ENCODE measurements around the gene PCBP3. TPM values are rescaled to one million over a fixed set of nuclear protein-coding genes. Genes with fewer than 3 reads are reported as not detected.

Gene PCBP3
- polyA plus RNA-seq, 1 donor (not counting 4 experiments of a cell fraction or from before 2014, with no cell fraction given), result 0.25 TPM

- no peak overlapping the region for H3K4me3 ChIP-seq (ENCODE audit: control insufficient read depth in 2 of 3, extremely low read depth in 1 of 3, insufficient read depth in 2 of 3, low read depth in 1 of 3, low read length in 3 of 3)
- no peaks in the 10 kb centered on the region for H4K20me1 ChIP-seq (ENCODE audit: control insufficient read depth, extremely low read depth, insufficient read depth, low read length)
- no peak overlapping the region for H3K4me2 ChIP-seq (ENCODE audit: control insufficient read depth, extremely low read depth, insufficient read depth, low read depth, low read length)
- H3K9ac ChIP-seq (ENCODE audit: control insufficient read depth, extremely low read depth, insufficient read depth, low read length), result no peak overlapping the region
- no peak for DNase-seq (ENCODE audit: low read depth, low spot score)
- no peak overlapping the region for H2AFZ ChIP-seq (ENCODE audit: control insufficient read depth, low read length)
- peaks cover 5% of the 10 kb centered on the region for H3K27me3 ChIP-seq (ENCODE audit: control insufficient read depth, extremely low read depth, insufficient read depth, low read length)
- FAIRE-seq, result no peak
- H3K27ac ChIP-seq (ENCODE audit: control insufficient read depth, insufficient read depth, low read length), result no peak overlapping the region
- H3K9me3 ChIP-seq (ENCODE audit: control insufficient read depth, low read depth, low read length), result no peaks in the 10 kb centered on the region
- peaks cover 32% of the 10 kb centered on the region for H3K4me1 ChIP-seq (ENCODE audit: control insufficient read depth, extremely low read depth, insufficient read depth, low read length)
- no peaks in the 10 kb centered on the region for H3K79me2 ChIP-seq (ENCODE audit: control insufficient read depth, insufficient read depth, low read length)
- TF ChIP-seq EZH2 (IDR thresholded peaks at IDR 0.05; ENCODE audit: low read length), result no peak
- TF ChIP-seq, protein P1, sequence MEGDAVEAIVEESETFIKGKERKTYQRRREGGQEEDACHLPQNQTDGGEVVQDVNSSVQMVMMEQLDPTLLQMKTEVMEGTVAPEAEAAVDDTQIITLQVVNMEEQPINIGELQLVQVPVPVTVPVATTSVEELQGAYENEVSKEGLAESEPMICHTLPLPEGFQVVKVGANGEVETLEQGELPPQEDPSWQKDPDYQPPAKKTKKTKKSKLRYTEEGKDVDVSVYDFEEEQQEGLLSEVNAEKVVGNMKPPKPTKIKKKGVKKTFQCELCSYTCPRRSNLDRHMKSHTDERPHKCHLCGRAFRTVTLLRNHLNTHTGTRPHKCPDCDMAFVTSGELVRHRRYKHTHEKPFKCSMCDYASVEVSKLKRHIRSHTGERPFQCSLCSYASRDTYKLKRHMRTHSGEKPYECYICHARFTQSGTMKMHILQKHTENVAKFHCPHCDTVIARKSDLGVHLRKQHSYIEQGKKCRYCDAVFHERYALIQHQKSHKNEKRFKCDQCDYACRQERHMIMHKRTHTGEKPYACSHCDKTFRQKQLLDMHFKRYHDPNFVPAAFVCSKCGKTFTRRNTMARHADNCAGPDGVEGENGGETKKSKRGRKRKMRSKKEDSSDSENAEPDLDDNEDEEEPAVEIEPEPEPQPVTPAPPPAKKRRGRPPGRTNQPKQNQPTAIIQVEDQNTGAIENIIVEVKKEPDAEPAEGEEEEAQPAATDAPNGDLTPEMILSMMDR (optimal IDR thresholded peaks at IDR 0.05 in 1 of 3, IDR thresholded peaks at IDR 0.05 in 1 of 3, conservative IDR thresholded peaks at IDR 0.05 in 1 of 3; ENCODE audit: extremely low read depth in 1 of 3, insufficient read depth in 2 of 3, low read length in 3 of 3), result no peak
- H3K9me1 ChIP-seq (ENCODE audit: control insufficient read depth, extremely low read depth, insufficient read depth, low read length), result no peaks in the 10 kb centered on the region
- dilution Hi-C loops (cut with MboI; ENCODE audit: extremely low pct_ligation_motif_present, low sequenced_read_pairs), result no loop called here
- no peaks in the 10 kb centered on the region for H3K36me3 ChIP-seq (ENCODE audit: control insufficient read depth in 2 of 2, extremely low read depth in 1 of 2, insufficient read depth in 2 of 2, low read length in 2 of 2)
These were observed 228.9 kb downstream of the PCBP3 start for GRCh38 chr21:45872471-45872870.

DNA sequence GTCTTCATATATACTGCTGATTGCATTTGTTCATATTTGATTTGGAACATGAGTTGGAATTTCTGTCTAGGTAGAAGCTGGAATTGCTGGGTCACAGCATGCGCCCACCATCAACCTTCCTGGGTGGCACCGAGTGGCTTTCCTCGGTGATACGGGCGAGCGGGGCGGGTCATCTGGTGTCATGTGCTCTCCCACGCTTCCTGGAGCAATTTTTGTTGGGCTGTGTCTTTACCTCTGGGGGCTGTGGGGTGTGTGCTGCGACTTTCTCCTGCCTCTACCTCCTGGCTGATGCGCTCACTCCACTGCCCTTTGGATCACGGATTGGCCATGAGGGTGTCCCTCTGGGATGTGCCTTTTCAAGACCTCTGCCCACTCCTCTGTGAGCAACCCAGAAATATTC lies 229.4 kb downstream of the PCBP3 start:
- H3K79me2 ChIP-seq (ENCODE audit: control insufficient read depth, insufficient read depth, low read length), result no peaks in the 10 kb centered on the region
- no peak for DNase-seq (ENCODE audit: low read depth, low spot score)
- no peak for FAIRE-seq
- H3K9me1 ChIP-seq (ENCODE audit: control insufficient read depth, extremely low read depth, insufficient read depth, low read length), result no peaks in the 10 kb centered on the region
- H4K20me1 ChIP-seq (ENCODE audit: control insufficient read depth, extremely low read depth, insufficient read depth, low read length), result no peaks in the 10 kb centered on the region
- no peak overlapping the region for H3K27ac ChIP-seq (ENCODE audit: control insufficient read depth, insufficient read depth, low read length)
- no peak overlapping the region for H2AFZ ChIP-seq (ENCODE audit: control insufficient read depth, low read length)
- no peak for TF ChIP-seq EZH2 (IDR thresholded peaks at IDR 0.05; ENCODE audit: low read length)
- TF ChIP-seq, protein P1 (optimal IDR thresholded peaks at IDR 0.05 in 1 of 3, IDR thresholded peaks at IDR 0.05 in 1 of 3, conservative IDR thresholded peaks at IDR 0.05 in 1 of 3; ENCODE audit: extremely low read depth in 1 of 3, insufficient read depth in 2 of 3, low read length in 3 of 3), result no peak
- no peak overlapping the region for H3K4me3 ChIP-seq (ENCODE audit: control insufficient read depth in 2 of 3, extremely low read depth in 1 of 3, insufficient read depth in 2 of 3, low read depth in 1 of 3, low read length in 3 of 3)
- peaks cover 5% of the 10 kb centered on the region for H3K27me3 ChIP-seq (ENCODE audit: control insufficient read depth, extremely low read depth, insufficient read depth, low read length)
- H3K4me1 ChIP-seq (ENCODE audit: control insufficient read depth, extremely low read depth, insufficient read depth, low read length), result peaks cover 32% of the 10 kb centered on the region
- H3K4me2 ChIP-seq (ENCODE audit: control insufficient read depth, extremely low read depth, insufficient read depth, low read depth, low read length), result no peak overlapping the region
- no peaks in the 10 kb centered on the region for H3K9me3 ChIP-seq (ENCODE audit: control insufficient read depth, low read depth, low read length)
- H3K36me3 ChIP-seq (ENCODE audit: control insufficient read depth in 2 of 2, extremely low read depth in 1 of 2, insufficient read depth in 2 of 2, low read length in 2 of 2), result no peaks in the 10 kb centered on the region
- dilution Hi-C loops (cut with MboI; ENCODE audit: extremely low pct_ligation_motif_present, low sequenced_read_pairs), result no loop called here
- H3K9ac ChIP-seq (ENCODE audit: control insufficient read depth, extremely low read depth, insufficient read depth, low read length), result no peak overlapping the region
